HG02763 (cell line): ENCODE data around the gene GSX1.
"Not testable (repeated sequence)": the region's sequence is repeated elsewhere in the genome, so short reads cannot be mapped to it uniquely, and the experiment has no call there.

Experiments
- ATAC-seq: cut with Tn5 transposase; IDR thresholded peaks from one replicate; pipeline ENCODE4 v1.9.1; 2021; ENCODE audit warnings: mild to moderate bottlenecking, moderate library complexity; ENCODE audit not compliant: unreplicated experiment

The GSX1 gene

DNA sequence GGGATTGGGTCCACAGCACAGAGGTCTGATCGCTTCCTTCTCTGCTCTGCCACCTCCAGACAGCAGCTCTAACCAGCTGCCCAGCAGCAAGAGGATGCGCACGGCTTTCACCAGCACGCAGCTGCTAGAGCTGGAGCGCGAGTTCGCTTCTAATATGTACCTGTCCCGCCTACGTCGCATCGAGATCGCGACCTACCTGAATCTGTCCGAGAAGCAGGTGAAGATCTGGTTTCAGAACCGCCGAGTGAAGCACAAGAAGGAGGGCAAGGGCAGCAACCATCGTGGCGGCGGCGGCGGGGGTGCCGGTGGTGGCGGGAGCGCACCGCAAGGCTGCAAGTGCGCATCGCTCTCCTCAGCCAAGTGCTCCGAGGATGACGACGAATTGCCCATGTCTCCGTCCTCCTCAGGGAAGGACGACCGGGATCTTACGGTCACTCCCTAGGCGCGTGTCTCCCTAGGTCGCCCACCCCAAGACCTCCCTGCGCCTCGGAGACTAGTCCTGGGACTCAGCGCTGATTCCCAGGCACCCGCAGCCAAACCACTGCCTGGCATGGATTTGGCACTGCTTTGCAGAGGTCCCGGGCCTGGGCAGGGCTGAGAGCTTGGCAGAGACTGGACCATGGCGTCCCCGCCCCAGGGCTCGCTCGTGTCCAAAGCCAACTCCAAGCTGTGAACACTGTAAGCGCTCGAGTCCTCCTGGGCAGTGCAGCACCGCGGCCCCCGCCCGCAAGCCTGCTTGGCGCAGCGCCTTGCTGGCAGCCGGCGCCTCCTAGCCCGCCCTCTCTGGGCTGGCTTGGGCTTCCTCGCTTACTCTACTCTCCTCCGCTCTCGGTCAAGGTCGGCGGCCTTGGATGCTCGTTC lies 1.5 kb downstream of the GSX1 start:
- no peak for ATAC-seq

DNA sequence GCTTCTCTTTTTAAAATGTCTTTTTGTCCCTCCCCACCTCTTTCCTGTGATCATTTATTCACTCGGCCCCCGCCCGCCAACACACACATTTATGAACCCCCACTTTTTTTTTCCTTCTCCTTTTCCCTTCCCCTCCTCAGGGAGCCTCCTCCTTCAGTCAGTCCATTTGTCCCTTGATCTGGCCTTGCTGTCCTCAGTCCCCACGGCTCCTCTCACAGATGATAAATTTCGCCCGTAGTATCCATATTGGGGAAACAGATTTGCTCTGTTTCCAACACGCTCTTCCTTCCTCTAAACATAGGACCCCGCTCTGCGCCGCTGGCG lies 2.0 kb downstream of the GSX1 start:
- no peak for ATAC-seq

DNA sequence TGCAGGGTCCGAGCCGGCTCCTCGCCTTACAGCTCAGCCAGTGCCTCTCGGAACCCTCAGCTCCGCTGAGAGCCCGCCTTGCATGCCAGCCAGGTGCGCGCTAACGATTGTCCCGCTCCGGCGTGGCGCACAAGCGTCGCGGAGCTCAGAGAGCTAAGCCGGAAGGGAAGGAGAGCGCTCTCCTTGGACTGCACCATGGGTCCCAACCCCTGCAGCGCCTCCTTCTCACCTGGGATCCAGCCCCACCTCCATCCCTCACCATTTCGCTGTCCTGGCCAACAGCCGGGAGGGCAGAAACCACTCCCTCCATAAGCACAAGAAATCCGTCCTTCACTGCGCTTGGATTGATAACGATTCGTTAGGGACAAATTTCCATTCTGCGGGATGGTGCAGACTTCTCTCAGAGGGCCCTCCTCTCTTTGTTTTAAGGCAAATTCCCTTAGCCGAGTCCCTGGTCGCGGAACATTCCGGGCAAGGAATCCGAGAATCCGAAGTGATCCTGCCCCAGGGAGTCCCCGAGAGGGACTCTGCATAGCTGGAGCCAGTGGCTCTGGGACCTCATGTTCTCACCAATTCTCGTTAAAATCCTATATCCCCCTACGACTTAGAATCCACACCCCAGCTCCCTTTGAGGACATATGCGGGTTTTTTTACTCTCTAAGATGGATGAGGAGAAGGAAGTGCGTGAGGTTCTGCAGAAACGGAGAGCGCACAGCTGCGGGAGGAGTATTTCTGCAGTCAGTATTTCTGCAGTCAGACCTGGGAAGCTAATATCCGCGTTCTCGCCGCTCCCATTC lies 2.8 kb downstream of the GSX1 start:
- no peak for ATAC-seq

DNA sequence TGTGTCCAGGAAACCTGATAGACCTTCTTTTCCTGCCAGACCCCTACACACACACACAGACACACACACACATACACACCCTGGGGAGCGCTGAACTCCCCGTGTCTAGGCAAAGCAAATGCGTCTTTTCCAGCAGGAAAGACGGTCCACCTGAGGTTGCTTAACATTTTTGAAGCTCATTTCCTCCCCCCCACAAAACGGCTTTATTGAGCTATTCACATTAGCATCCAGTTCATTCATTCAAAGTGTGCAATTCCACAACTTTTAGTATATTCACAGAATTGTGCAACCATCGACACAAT lies 3.4 kb downstream of the GSX1 start:
- ATAC-seq: no peak

DNA sequence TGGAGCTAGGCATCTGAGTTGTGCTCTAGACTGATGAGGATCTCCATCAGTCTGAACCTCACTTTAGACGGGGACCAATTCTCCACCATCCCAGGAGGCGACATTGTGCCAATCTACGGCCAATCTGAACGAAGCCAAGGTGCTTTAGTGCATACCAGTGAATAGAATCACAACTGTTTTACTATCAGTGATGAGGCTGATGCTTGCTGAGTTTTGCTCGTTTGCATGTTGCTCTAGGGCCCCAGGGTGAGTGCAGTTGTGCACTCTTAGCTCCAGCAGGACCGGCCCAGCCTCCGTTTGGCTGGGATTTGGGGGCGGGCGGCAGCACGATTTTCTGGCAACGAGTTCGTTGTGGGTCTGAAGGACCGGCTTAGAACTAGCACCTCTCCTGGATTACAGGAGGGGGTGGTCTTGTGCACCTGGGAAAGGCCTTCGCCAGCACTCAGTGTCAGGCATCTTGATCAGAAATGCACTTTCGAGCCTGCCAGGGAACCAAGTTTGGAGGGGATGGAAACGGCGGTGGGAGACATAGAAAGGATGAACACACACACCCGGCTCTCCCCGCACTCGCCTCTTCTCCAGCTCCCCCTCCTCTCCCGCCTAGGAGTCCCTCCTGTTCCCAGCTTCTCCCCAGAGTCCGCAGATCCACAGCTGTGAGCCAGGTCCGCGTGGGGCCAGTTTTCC lies 4.4 kb downstream of the GSX1 start:
- ATAC-seq: no peak

DNA sequence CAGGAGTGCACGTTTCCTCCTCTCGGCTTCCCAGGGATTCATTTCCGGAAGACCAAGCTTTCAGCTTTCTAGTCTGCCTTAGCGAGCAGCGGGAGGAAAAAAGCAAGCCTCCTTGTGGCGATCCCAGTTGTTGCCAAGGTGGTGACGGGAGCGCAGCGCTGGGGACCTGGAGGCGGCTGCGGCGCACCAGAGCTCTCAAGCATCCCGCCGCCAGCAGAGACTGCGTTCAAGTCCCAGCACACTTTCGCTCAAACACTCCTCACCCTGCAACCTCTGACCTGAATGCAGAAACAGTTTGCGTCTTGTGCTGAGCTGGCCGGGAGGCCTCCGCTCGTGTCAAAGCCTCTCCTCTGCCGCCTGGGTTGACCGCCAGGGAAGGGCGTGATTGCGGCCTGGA lies 4.9 kb downstream of the GSX1 start:
- no peak for ATAC-seq

DNA sequence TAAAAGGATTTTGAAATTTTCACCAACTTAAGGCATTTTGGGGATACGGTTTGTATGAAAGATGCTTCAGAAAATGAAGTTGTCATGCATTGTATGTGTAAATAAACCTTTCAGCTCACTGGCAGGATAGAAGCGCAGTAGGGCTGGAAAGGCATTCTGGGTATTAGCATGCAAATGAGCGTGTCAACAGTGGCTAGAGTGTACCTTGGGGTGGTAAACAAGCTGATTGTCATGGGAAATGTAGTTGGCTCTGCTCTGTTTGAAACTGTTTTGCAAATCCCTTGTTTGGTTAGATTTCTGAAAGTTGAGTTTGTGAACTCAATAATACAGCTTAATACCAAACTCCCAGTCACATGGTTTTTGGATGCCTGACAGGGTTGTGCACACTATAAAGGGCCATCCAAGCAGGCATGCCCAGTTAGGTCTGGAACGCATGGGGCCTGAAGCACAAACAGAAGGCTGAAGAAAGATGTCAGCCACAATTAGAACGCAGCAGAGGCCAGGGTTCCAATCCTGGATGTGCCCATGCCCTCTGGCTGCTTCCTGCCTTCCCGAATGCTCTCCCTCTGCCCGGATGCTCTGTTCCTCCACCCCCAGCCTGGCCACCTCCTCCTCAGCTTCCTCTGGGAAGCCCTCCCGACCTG lies 14.6 kb downstream of the GSX1 start:
- ATAC-seq: no peak

DNA sequence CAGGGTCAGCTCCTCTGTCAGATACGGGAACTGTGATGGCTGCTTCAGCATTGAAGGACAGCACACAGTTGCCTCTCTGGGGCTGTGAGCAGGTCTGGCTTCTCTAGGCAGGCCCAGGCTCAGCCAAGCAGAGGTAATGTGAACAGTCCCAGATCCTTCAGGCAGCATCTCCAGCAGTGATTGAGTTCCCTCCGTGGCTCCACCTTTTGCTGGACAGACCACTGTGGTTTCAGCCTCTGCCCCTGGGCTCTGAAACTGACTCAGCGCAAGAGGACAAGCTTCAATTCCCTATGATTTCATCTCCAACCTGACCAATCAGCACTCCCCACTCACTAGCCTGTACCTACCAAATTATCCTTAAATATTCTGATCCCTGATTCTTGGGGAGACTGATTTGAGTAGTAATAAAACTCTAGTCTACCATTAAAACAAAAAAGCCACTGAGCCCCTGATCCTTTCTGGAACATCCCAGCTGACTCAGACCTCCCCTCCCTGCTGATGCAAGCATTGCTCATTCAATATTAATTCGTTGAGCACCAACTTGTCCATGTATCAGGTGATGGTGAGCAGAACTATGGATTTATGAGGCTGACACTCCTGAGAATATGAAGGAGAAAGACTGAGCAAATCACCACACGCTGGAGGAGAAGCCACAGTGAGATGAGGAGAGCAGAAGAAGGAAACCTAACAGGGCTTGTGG lies 16.7 kb downstream of the GSX1 start:
- no peak for ATAC-seq

DNA sequence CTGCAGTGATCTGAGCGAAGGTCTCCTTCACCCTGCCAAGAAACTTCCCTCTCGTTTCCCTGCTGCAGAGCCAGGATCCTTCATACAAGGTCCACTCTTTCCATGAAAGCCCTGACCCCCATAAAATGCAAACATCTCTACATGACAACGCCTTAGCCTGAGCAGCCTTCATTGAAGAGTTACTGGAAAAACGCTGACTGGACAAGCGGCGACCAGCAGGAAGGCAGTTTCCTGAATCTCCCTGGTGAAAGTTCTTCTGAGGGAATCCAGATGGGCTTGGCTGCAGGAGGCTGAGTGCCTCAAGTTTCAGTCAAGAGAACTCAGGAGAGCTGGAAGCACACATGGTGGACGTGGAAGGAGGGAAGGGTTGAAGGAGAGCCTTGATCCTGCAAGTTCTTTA lies 17.7 kb downstream of the GSX1 start:
- no peak for ATAC-seq

DNA sequence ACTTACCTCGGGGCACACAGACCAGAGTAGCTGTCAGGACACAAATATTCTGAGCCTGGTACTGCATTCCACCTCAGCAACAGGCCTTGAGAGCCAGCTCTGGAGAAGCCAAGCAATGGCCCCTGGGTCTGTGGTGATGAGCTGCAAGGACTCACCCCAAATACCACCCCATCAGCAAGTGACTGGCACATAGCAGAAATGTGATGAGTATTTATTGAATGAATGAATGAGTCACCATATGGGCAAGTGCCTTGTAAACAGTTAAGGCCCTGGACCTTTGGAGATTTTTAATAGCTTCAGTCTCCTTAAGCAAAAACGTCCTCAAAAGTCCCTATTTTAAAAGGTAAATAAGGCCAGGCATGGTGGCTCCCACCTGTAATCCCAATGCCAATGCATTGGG lies 18.2 kb downstream of the GSX1 start:
- ATAC-seq: no peak

DNA sequence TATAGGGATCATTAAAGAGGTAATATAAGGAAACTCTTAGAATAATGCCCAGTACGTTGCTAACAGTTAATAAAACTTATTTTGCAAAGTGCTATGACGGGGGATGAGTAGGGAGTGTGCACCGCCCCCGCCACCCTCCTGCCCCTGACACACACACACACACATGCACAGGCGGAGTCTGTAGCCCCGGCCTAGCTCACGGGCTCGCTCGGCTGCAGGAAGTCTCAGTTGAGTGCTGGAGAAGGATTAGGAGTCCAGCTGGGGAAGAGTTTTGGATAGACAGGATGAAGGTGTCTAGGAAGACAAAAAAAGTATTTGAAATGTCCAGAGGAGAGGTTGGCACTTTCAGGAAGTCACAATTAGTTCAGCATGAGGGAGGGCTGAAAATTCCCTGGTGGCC lies 21.5 kb downstream of the GSX1 start:
- ATAC-seq: no peak

DNA sequence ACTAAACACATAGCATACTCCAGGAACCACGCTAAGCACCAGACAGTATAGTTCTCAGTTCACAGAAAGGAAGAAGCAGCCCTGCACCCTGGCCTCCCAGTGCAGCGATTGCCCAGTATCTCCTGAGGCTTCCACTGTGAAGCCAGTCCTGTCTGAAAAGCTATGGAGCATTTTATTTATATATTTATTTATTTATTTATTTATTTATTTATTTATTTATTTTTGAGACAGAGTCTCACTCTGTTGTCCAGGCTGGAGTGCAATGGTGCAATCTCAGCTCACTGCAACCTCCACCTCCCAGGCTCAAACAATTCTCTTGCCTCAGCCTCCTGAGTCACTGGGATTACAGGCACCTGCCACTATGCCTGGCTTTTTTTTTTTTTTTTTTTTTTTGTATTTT lies 25.5 kb downstream of the GSX1 start:
- not testable (repeated sequence) for ATAC-seq

DNA sequence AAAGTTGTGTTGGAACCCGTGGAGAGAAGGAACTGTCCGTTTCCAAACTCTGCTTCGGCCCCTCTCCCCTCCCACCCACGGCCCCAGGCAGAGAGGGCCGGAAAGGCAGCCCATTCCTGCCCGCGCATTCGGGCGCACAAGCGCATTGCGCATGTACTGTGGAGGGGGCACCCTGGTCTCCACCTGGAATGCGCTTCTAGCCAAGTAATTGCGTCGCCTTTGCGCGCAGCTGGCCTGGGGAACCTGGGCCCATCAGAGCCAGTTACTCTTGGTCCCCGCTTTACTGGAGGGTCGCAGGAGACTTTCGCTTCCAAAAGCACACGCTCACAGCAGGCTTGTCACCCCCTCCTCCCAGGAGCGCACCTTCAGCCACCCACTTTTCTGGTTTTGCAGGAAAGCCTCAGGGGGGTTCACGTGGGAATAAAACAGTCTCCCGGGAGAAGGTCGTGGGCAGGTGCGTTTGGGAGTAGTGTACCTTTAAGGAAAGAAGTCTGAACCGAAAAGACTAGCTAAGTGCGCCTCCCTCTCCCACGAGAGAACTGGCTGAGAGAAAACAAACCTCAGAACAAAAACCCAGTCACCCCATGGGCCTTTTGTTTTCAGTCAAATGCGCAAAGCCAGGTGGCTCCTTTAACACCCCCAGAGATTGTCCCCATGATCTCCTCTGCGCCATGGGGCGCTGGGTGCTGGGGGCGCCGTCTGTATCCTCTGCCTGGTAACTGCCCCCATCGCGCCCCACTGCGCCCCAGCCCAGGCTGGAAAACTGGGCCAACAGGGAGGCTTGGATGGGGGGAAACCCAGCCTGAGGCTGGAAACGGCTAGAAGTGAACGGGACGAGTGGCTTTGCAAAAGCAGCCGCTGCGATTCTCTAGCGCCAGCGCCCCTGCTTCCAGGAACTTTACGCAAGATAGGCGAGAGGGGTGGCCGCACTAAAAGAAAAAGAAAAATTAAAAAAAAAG lies 28.5 kb downstream of the GSX1 start:
- ATAC-seq: no peak

DNA sequence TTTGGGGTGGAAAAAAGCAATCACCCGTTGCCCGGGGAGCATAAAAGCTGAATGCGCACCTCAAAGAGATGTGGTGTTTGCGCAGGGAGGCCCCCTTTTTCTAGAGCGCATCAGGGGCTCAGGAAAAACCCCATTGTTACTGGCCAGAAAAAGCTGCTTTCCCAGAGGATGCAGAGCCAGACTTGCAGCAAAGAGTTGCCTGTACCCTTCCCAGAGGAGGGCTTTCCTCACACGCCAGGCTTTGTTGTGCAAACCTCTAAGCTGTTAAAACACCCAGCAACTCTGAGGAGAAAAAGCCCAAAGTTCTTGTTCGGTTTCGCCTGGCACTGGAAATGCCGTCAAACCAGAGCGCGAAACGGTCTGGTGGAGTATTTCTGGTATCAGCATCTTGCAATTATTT lies 29.3 kb downstream of the GSX1 start:
- ATAC-seq: no peak

DNA sequence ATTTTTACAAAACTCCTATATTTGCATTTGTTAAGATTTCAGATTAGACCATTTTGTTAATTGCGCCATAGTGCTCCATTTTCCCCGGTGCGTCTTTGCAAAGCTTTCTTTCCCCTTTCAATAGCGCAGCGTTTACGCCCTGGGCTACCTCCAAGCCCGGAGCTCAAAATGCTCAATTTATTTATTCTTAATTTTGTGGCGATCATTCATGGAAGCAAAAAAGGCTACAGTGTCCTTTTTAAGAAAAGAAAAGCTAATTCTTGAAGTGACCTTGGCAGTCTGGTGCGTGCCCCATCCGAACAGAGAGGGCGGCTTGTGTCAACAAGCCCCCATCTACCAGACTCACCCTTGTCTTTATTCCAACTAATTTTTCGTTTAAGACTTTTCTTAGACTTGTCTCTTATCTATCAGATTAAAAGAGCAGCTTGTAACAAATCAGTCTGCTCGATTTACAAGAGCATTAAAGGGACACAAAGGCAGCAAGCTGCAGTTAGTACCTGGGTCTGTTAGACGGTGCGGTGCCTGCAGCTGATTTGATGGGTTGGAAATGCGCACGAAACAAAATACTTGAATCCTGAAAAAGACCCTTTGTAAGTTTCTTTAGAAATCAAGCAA lies 30.1 kb downstream of the GSX1 start:
- ATAC-seq: no peak

DNA sequence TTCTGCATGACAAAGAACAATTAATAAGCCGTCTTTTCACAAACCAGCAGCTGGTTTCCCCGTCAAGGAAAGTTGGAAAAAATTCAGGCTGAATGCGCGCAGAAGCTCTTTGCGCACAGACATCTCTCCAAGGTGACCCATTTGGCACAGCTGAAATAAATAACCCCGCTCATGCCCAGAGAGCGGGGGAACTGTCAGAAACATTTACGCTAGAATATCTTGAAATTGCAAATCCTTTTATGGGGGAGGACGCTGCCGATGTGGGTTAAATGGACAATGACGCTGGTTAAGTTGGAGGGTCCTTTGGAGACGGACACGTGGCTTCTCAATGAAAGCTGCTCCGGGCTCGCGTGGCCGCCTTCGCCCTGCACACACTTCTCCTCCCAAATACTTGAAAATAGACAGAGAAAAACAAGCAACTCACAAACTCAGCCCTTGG lies 30.6 kb downstream of the GSX1 start:
- ATAC-seq: no peak

DNA sequence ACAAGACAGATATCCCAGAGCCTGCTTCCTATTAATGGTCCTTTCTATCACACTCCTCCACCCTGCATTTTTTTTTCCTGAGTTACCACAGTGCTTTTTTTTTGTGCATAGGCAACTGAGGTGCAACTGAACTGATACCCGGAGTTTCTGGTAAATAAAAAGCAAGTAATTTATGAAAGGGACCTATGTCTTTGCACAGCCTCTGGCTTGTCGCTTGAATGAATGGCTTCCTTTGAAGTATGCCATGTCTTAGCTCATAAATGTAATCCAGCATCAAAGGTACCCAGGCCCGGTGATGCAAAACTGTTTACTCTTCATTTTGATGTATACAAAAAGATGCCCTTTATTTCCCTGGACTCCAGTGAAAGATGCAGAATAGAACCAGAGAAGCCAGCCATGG lies 31.8 kb downstream of the GSX1 start:
- no peak for ATAC-seq

DNA sequence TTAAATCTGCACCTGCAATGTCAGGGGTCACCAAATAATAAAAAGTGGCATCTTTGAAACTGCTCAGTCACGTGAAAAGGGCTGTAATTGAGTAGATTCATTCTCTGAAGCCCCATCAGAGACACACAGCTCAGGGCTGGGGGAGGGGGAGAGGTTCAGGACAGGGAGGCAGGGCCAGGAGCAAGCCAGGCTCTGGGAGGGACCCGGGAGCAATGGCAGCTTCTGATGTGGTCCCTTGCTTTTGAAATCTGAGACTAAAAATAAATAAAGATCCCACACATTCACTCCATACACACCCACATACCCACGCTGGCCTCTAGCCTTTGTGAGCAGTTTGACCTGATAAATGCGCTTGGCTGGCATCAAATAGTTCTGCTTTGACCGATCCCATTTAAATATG lies 32.8 kb downstream of the GSX1 start:
- ATAC-seq: no peak
